LNCaP clone FGC (cell line): Measurements from ENCODE around the gene PPP2R5C.

Experiments used
- DNase-seq: peaks from one replicate; pipeline ENCODE4 v3.0.0-alpha.2; 2011; ENCODE audit warnings: low read depth
- H3K4me3 ChIP-seq: 2 replicates; pipeline ENCODE4 v1.5.1; 2011; ENCODE audit warnings: mild to moderate bottlenecking, low read depth, low read length, control low read depth
- CTCF ChIP-seq: IDR thresholded peaks from 2 replicates; pipeline ENCODE4 v1.5.1; 2012; ENCODE audit warnings: mild to moderate bottlenecking; ENCODE audit not compliant: control insufficient read depth, insufficient read depth; ENCODE audit errors: extremely low read depth

Gene PPP2R5C

DNA sequence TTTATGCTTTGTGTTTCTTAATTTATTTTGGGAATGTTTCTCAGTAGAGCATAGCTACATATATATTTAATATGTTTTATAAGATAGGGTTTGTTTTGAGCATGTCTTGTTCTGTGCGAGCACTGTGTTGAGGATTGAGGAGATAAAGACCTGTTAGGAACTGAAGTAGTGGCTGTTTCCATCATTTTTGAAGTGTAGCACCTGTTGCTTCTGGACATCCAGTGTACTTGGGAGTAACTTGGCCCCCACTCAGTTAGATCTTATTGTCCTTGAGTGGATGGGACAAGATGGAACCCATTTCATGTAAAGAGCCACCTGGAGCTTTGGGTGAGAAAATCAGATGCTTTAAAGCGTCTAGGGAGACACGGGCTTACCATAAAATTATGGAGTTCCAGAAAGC lies 8.7 kb downstream of the PPP2R5C start:
- TF ChIP-seq CTCF: no peak
- H3K4me3 ChIP-seq: no peak overlapping the region
- DNase-seq: no peak

DNA sequence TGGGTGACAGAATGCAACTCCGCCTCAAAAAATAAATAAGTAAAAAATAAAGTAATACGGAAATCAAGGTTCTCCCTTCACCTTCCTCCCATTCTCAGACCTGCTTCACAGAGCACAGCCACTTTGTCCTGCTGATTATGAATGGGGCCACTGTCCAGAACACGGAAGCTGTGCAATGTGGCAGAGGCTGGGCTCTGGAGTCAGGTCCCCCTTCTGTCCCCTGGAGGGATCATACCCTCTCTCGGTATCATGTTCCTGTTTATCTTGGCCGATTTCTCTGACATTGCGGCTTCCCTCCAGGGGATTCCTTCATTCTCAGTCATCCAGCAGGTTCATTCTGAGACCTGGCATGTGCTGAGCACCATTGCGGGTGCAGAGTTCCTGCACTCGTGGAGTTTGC lies 11.3 kb downstream of the PPP2R5C start:
- H3K4me3 ChIP-seq: no peak overlapping the region
- no peak for DNase-seq

GRCh38 chr14:101773378-101773777 lies 11.9 kb downstream of the PPP2R5C start:
- H3K4me3 ChIP-seq: no peak overlapping the region
- TF ChIP-seq CTCF: no peak
- DNase-seq: no peak

More for the DNA sequence above, 11.3 kb downstream of the PPP2R5C start:
- no peak for TF ChIP-seq CTCF

GRCh38 chr14:101774006-101774795 lies 12.7 kb downstream of the PPP2R5C start:
- no peak for TF ChIP-seq CTCF
- no peak for DNase-seq
- no peak overlapping the region for H3K4me3 ChIP-seq

GRCh38 chr14:101774814-101775213 lies 13.3 kb downstream of the PPP2R5C start:
- H3K4me3 ChIP-seq: no peak overlapping the region
- DNase-seq: no peak
- no peak for TF ChIP-seq CTCF

DNA sequence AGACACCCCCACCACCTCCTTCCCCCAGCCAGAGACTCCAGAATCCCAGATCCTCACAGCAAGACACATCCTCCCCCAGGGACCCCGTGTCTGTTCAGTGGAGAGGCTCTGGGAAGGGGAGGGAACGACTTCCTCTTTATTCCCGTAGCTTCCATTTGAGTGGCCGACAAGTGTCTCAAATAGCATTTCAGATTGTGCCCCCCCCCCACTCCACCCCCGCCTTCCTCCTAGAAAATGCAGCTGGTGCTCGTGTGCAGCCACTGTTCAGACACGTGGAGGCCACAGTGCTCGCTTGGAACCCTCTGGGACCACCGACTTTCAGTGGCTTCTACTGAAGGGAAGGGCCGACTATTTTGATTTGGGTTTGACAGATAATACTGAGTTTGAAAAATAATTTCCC lies 14.3 kb downstream of the PPP2R5C start:
- no peak for DNase-seq
- no peak overlapping the region for H3K4me3 ChIP-seq
- TF ChIP-seq CTCF: no peak

DNA sequence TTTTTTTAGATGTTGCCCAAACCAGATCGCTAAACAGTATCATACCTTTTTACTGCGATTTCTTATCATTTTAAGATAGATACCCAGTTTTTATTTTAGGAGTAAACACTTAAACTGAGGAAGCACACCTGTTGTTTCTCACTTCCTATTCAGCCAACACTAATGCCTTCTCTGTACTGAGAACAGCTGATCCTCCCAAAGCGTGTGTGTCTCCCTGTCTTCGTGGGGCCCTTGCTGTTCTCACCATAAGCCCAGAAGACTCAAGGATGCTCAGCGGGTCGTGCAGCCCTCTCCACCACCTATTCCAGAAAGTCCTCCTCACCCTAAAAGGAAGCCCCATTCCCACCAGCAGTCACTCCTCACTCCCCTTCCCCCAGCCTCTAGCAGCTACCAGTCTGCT lies 14.8 kb downstream of the PPP2R5C start:
- TF ChIP-seq CTCF: no peak
- H3K4me3 ChIP-seq: no peak overlapping the region
- no peak for DNase-seq
